CD4-positive, alpha-beta T cell treated with Interleukin-17A for 1 hour (primary cell): ENCODE data around the gene MTNR1A.
"Not testable (repeated sequence)": the region's sequence is repeated elsewhere in the genome, so short reads cannot be mapped to it uniquely, and the experiment has no call there.

Experiments
- DNase-seq: peaks from one replicate; pipeline ENCODE4 v3.0.0-alpha.2; 2020

Gene MTNR1A

GRCh38 chr4:186560647-186561046, 5.3 kb upstream of the MTNR1A start:
- no peak for DNase-seq

DNA sequence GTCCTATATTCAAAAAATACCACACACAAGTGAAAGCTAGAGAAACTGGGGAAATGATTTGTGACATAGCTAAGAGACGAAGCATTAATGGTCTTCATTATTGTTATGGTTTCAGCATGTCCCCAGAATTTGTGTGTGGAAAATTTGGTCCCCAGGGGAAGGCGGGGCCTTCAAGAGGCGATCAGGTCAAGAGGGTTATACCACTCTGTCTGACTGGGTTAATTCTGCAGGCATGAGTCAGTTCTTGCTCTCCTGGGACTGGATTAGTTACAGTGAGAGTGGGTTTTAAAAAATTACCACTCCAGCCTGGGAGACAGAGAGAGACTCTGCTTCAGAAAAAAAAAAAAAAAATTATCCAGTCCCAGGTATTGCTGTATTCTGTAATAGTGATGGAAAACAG, 2.1 kb upstream of the MTNR1A start:
- no peak for DNase-seq

GRCh38 chr4:186557061-186557460, 1.7 kb upstream of the MTNR1A start:
- DNase-seq = no peak

- DNase-seq = no peak
These were observed 841 bp downstream of the MTNR1A start for GRCh38 chr4:186554539-186554913.

- DNase-seq = no peak
These were observed 1.6 kb downstream of the MTNR1A start for GRCh38 chr4:186553717-186554116.

GRCh38 chr4:186551849-186552248, 3.5 kb downstream of the MTNR1A start:
- no peak for DNase-seq

DNA sequence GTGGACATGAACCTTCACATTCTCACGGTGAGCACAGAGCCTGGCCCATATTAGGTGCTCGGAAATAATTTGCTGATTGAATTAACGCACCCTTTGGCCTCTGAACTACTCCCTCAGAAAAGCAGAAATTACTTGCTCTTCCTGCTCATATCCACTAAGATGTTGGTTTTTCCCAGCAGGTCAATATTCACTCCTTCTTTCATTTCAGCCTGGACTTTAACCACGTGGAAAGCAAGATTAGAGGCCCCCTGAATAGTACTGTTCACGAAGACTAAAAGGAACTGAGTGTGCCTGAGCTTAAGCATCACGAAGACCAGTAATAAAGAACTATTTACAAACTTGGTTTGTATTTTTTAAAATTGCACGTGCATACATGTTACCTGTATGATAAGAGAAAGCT, 9.9 kb downstream of the MTNR1A start:
- DNase-seq = no peak

- DNase-seq = no peak
These were observed 12.2 kb downstream of the MTNR1A start for GRCh38 chr4:186543206-186543605.

- no peak for DNase-seq
These were observed 13.6 kb downstream of the MTNR1A start for GRCh38 chr4:186541801-186542200.

DNA sequence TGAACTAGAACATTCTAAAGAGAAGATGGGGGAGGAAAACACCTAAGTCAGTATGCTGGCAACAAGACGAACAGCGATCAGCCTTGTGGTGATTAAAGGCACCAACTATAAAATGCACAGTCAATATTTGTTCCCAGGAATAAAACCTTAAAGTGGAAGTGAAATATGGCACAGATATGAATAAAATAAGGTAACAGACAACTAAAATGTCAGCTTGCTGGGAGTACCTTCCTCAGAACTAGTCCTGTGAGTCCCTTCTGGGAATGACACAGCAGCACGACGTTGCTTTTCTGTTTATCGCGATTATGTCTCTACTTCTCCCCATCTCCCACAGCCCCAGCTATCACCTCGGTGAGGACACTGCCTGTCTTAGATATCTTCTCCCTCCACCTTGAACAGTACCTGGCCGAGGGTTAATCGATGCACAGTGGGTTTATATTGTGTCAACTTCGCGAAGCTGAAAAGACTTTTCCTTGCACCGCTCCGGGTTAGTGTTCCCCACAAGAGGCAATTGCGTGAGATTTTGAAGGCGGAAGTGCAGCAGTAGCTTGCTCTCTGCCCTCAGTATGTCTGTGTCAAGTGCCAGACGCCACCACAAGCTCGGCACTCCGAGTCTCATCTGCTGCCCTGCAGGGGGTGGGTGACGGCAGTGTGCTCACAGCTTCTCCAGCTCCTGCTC, 17.4 kb downstream of the MTNR1A start:
- no peak for DNase-seq

- no peak for DNase-seq
These were observed 19.1 kb downstream of the MTNR1A start for GRCh38 chr4:186536285-186536684.

DNA sequence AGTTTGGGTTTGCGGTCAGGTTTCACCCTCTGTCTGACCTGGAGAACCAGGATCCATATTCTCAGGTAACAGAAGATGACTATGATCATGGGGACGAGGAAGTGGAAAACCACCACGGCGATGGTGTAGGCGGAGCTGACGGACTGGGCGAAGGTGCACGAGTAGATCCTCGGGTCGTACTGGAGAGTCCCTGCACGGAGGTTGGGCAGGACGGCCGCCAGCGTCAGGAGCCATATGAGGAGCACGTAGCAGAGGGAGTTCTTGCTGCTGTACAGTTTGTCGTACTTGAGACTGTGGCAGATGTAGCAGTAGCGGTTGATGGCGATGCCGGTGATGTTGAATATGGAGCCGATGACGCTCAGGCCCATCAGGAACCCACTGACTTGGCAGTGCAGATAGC, 21.3 kb downstream of the MTNR1A start:
- DNase-seq = no peak

DNA sequence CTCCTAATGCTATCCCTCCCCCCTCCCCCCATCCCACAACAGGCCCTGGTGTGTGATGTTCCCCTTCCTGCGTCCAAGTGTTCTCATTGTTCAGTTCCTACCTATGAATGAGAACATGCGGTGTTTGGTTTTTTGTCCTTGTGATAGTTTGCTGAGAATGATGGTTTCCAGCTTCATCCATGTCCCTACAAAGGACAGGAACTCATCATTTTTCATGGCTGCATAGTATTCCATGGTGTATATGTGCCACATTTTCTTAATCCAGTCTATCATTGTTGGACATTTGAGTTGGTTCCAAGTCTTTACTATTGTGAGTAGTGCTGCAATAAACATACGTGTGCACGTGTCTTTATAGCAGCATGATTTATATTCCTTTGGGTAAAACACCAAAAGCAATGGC, 31.4 kb downstream of the MTNR1A start:
- not testable (repeated sequence) for DNase-seq

DNA sequence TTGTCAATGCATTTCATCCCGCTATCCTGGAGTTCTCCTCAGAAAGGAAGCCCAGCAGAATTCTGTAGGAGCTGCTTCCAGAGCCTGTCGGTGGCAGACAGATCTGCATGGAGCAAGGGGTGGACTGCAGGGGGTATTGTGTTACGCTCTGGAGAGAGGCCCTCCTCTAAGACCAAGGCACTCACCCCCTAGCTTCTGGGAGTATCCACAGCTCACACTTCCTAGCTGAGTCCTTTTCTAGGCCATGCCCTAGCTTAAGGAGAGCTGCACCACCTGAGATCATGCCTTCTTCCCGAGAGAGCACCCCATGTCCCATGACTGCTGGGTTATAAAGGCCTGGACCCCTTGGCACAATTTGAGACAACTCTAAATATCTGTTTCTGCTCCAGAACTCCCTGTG, 39.1 kb downstream of the MTNR1A start:
- DNase-seq = no peak

DNA sequence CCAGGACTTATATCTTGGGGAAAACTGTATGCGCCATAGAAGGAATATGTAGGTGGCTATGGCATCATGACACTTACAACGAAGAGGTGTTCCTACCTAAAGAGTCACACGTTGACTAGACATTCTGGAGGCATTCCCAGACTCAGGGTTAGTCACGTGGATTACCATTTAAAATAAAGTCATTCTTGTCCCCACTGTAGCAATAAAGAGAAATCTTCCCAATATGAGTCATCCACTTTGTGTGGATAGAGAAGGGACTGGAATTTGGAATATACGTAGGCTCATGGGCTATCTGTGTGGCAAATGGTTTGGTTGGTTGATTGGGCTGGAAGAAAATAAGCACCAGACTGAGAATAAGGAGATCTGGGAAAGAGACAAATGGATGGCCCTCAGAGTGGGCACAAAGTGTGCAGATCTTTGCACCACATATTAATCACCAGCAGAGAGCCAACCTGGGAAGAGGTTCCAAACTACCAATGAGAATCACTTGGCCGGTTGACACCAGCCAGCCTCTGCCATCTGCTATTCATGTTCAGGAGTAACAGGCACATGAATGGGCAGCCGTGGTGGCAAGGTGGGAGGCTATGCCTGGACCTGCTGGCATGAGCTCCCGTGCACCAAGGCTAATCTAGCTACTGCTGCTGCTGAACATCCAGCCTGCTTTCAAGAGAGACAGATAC, 41.0 kb downstream of the MTNR1A start:
- DNase-seq = no peak

DNA sequence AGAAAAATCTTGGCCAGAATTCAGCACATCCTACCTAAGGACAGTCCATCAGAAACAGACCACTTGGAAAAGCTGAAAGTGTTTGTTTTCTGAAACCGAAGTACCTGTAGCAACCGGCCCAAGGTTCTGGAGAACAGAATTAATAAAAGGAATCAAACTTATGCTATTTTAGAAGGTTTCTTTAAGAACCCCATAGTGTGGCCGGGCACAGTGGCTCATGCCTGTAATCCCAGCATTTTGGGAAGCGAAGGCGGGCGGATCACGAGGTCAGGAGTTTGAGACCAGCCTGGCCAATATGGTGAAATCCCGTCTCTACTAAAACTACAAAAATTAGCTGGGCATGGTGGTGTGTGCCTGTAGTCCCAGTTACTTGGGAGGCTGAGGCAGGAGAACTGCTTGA, 50.6 kb downstream of the MTNR1A start:
- DNase-seq = not testable (repeated sequence)

GRCh38 chr4:186502231-186502630, 53.1 kb downstream of the MTNR1A start:
- DNase-seq = no peak

DNA sequence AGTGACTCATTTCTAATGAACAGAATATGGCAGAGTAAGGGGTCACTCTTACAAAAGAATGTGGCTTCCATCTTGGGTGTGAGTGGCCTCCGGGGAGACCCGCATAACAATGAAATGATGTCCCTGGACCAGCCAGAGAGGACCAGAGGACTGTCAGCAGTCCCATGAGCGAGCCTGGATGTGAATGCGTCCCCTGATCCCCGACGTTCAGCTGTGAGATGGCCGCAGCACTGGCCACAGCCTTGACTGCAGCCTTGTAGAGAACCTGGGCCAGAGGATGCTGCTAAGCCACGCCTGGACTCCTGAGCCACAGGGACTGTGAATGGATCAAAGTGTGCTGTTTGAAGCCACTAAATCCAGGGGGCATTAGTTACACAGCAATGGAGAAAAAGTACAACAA, 53.8 kb downstream of the MTNR1A start:
- no peak for DNase-seq

DNA sequence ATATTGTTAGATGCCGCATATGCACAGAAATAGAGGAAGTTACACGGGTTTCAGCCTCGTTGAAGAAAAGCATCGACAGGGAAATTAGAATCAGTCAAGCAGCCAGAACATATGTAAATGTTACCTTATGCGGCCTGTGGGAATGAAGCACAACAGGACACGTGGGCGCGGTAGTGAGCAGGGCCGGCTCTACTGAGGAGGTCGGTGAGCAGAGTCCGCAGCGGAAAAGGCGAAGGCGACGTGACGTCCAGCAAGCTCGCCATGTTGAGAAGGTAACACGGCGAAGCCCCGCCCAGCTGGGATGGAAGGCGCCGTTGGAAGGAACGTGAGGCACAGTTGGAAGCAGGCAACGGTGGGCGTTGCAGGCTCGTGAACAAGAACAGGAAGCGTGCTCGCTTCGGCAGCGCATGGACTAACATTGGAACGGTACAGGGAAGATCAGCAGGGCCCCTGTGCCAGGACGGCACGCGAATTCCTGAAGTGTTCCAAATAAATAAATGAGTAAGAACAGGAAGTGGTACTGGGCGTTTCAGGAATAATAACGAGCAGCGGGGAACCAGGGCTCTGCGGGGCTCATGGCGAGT, 54.6 kb downstream of the MTNR1A start:
- no peak for DNase-seq

DNA sequence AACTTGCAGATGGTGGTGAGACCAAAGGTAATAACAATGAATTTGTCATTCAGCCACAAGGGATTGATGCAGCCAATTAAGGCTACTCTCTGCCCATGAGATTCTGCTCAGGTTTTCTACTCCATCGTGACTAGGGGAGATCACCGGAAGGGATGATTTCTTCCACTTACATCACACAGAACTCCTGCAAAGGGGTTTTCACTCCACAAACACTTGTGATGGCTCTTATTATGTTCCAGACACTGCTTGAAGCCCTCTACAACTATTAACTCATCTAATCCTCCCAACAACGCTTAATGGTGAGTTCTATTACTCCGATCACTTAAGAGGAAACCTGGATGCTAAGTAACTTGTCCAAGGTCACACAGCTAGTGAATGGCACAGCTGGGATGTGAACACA, 55.9 kb downstream of the MTNR1A start:
- DNase-seq = no peak

DNA sequence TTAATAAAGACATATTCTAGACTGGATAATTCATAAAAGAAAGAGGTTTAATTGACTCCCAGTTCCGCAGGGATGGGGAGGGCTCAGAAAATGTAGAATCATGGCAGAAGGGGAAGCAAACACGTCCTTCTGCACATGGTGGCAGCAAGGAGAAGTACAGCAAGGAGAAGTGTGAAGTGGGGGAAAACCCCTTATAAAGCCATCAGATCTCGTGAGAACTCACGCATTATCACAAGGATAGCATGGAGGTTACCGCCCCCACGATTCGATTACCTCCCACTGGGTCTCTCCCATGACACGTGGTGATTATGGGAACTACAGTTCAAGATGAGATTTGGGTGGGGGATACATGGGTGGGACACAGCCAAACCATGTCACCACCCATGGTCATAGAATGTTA, 58.3 kb downstream of the MTNR1A start:
- no peak for DNase-seq

DNA sequence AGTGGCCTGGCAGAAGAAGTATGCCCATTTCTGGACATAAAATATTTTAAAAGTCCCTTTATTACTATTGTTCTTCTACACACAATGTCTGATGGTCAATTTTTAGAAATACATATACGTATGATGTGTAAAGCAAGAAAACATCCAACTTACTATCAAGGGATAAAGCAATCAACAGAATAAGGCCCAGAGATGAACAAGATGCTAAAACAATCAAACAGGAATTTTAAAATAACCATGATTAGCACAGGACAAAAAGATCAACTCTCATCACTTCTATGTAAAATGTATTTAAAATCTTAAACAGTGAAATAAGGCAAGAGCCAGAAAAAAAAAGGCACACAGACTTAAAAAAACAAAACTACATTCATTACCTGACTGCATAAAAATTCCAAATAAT, 60.9 kb downstream of the MTNR1A start:
- no peak for DNase-seq

GRCh38 chr4:186487726-186488125, 67.6 kb downstream of the MTNR1A start:
- DNase-seq = no peak

DNA sequence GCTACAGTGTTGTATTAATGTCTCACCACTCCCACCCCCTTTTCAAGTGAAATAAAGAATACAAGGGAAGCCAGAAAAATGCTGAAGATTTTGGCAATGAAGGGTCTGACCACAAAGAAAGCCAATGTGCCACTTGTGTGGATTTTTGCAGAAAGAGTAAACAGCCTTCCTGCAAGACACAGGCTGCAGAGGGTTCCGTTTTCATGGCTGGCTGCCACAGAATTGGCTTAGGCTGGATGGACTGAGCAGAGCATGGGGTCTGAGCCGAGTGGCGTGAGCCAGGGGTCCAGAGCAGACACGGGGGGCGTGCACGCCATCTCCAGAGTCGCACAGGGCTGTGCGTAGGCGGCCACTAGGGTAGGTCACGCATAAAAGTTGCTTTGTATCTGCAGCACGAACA, 69.2 kb downstream of the MTNR1A start:
- no peak for DNase-seq
